H54 (cell line): ENCODE data around the gene MACROD2.

Experiments used
- DNase-seq: peaks from one replicate; pipeline ENCODE4 v3.0.0; 2011; ENCODE audit warnings: low spot score, mixed read lengths; ENCODE audit not compliant: insufficient read length
- FAIRE-seq: peaks from 3 replicates; lab custom pipeline; 2011; peaks lifted over from hg19 to GRCh38; lab: Jason Lieb, UNC
- POLR2A ChIP-seq: IDR thresholded peaks from 2 replicates; pipeline ENCODE4 v1.6.1; 2011; ENCODE audit warnings: low read depth, mild to moderate bottlenecking, low read length

Gene MACROD2

DNA sequence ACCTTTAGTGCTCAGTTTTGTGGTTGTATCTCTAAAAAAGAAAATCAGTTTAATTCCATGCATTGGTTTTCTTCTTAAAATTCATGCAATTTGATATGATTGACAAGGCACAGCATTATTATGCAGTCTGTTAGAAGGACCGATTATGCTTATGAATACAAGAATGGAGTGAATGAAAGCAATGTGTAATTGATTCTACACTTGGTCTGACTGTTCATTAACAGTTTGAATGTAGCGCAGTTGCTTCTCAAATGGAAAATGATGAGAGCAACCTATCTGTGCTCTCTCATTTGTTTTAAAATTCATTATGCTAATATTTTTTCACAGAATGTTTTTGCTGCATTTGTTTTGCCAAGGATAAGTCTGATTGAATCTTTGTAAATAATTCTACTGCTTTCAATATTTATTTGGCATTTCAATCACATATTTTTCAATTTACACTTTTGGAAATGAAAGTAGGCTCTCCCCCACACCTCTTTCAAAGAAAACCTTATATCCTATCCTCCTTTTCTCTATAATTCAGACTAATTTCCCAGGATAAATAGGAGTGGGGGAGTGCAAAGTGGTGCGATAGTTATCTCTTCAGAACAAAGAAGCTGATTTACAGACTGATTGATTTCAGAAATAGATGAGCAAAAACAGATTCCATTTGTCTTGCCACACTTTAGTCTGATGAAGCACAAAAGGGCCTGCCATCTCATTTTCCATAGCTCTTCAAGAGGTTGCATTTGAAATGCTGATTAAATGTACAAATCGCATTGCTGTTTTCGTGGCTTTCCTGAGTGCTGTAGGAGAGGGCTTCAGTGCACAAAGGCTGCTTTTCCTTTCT lies 1227.4 kb downstream of the MACROD2 start:
- DNase-seq (no peak), FAIRE-seq (no peak)
- no peak for TF ChIP-seq POLR2A

DNA sequence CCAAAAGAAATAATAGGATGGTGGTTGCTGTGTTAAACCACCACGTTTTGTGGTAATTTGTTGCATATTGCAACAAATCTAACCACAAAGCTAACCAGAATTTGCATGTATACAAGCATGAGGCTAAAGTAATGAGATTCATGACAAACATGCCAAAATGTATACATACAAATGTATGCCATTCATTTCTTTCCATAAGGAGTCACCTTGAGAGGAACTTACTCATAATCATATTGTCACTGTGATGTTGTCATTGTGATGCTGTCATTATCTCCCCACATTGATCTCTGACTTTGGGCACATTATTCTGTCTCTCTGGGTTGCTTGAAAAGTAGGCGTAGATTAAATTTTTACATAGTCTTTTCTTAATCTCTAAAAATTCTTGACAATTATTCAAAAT lies 1228.9 kb downstream of the MACROD2 start:
- FAIRE-seq (no peak), DNase-seq (no peak)
- no peak for TF ChIP-seq POLR2A

DNA sequence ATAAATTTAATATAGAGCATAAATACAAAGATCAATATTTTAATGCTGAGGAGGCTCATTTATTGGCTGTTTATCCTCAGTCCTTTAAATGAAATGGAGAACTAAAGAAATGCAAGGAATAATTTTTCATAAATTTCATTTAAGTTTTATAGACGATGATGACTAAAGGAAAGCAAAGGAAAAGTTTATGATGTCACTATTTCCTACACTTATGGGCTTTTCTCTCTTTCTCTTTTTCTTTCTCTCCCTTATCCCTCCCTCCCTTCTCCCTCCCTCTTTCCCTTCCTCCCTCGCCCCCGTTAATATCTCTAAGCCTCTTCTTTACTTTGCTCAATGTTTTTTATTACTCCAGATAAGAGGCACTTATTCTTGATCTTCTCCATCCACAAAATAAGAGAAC lies 1231.8 kb downstream of the MACROD2 start:
- FAIRE-seq (no peak), DNase-seq (no peak)
- TF ChIP-seq POLR2A: no peak

DNA sequence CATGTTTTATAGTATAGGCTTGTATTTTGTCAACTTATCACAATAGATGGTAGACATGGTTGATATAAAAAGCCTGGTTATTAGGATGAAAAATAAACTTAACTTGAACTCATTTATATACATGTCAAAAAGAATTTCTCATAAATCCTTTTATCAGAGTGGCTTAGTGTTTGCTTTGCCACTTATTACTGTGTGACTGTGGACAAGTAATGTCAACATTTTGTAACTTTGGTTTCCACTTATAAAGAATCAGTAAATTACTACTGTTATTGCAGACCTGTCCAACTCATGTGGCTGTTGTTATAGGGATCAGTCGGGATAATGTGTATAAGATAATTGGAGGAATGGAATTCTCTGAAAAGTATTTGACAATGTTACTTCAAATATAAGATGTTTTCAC lies 1236.9 kb downstream of the MACROD2 start:
- DNase-seq (no peak), FAIRE-seq (no peak)
- TF ChIP-seq POLR2A: no peak

DNA sequence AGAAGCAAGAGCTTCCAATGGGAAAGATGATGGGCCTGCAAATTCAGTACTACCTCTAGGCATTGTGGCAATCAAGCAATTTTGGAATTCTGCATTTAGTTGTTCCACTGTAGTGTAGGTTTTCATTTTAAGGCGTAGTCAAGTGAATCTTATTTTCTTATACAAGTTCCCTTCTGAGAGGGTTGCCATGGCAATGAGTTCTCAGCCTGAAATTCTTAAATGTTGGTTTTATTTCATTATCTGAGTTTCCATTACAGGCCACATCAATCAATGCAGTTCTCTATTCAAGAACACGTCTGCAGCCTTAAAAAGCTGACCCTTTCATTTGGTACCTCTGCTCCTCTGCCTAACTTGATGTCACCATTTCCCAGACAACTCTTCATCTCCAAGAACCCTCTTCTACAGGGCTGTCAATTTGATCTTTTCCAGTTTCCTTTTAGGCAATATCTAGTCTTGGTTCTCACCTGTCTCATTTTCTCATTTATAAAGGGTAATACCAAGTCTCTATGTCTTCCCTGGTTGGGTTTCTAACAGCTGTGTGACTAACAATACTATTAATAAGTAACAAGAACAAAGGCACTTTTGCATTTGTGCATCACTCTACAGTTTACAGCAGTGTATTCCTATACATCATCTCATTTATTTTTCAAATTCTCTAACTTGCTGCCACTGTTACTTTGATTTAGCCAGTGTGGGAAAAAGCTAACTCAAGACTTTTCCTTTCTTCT lies 1240.3 kb downstream of the MACROD2 start:
- no peak for FAIRE-seq
- no peak for TF ChIP-seq POLR2A
- no peak for DNase-seq

DNA sequence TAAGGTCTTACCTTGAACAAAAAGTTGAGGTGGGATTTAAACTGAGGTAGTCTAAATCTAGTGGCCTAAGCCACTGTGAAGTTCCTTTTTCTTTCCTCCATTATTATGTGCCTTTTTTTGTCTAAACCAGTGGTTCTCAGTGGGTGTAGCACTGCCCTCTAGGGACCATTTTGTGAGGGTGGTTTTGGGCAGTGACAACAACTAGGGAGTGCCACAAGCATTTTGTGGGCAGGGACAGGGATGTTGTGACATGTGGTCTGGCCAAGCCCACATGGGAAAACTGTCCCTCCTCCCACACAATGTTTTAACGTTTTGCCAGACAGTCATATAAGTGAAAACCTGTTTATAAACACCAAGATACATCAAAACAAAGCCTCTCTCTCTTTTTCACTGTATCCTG lies 1241.5 kb downstream of the MACROD2 start:
- DNase-seq (no peak), FAIRE-seq (no peak)
- no peak for TF ChIP-seq POLR2A

DNA sequence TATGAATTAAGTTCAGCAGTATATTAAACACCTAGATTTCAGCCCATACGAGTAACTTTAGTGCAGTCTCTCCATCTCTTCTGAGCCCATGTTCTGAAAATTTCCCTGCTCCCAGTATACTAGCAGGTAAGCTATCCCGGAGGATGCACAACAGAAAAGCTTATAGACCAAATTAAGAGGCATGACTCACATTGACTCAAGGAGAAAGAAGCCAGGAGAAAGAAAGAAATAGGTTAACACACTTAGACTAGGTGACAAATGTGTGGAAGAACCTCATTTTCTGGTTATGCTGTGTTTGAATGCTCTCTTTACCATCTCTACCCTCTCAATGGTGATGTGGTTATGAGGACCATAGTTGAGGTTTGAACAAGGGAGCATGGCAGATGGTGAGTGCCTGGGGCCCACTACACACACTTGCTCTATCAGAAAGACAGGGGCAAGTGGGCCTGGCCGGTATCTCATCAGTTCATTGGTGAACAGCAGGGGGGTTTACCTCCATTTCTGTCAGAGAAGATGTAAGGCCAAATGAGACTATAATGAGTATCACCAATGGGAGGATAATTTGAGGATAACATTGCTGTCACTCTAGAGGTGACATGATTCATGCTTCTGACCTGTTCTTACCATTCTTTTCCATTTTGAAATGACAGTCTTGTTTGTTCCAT lies 1244.4 kb downstream of the MACROD2 start:
- TF ChIP-seq POLR2A: no peak
- no peak for FAIRE-seq
- DNase-seq: no peak

DNA sequence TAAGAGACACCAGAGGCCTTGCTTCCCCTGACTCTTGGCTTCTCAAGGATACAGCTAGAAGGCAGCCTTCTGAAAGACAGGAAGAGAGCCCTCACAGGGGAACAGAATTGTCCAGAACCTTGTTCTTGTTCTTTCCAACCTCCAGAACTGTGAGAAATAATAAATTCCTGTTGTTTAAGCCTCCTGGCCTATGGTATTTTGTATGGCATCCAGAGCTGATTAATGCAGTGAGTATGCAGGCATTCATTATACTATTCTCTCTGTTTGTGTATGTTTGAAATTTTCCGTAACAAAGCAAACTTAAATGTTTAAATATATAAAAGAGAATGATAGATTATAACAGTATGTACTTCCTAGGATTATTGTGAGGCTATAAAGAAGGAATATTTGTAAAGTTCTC lies 1245.5 kb downstream of the MACROD2 start:
- no peak for FAIRE-seq
- TF ChIP-seq POLR2A: no peak

DNA sequence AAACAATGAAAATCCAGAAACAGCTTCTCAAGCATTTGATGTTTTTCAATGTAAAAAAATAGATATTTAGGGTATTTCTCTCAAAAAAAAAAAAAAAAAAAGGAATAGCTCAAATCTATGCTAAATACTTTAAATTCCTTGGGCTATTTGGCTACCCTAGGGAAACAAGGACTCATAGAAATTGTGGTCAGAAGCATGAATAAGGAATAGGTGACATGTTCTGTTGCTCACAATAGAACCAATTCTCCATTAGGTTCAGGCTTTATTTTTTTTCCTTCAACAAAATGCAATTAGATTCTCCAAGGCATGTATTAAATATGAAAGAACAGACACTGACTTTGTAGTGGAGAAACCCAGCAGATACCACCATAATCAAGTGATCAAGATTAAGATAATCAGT lies 1246.4 kb downstream of the MACROD2 start:
- DNase-seq (no peak), FAIRE-seq (no peak)
- no peak for TF ChIP-seq POLR2A

More for the DNA sequence above, 1245.5 kb downstream of the MACROD2 start:
- DNase-seq: no peak

DNA sequence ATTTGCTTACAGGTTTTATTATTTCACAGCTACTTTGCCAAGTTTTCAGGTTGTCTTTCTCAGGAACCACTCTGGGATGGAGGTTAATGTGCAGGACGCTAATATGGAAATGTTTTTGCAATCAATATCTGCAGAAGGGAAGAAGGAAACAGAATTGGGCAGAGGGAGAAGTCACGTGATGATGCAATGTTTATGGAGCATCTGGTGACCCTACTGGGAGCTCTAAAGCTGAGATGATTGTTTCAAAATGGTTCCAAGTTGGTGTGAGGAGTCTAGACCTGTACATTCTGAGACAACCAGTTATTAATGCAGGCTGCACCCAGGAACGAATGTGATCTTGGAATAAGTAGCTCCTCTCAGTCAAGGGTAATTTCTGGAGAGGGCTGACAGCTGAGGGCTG lies 1247.5 kb downstream of the MACROD2 start:
- FAIRE-seq (no peak), DNase-seq (no peak)
- no peak for TF ChIP-seq POLR2A

DNA sequence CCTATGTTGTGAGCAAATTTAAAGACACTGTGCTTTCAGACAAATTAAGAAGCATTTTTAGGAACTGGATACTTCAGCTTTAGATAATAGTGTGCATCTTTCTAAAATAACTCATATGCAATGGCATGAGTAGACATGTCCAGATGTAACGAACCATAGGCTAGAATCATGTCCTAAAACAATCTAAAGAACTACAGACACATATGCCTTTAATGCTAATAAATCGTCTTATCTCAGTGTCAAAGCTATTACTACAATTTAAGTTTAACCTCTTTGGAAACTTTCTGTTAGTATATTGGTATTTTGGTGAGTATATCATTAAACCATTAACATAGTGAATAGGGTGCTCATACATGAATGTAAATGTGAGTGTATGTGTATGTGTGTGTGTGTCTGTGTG lies 1250.6 kb downstream of the MACROD2 start:
- TF ChIP-seq POLR2A: no peak
- no peak for DNase-seq

DNA sequence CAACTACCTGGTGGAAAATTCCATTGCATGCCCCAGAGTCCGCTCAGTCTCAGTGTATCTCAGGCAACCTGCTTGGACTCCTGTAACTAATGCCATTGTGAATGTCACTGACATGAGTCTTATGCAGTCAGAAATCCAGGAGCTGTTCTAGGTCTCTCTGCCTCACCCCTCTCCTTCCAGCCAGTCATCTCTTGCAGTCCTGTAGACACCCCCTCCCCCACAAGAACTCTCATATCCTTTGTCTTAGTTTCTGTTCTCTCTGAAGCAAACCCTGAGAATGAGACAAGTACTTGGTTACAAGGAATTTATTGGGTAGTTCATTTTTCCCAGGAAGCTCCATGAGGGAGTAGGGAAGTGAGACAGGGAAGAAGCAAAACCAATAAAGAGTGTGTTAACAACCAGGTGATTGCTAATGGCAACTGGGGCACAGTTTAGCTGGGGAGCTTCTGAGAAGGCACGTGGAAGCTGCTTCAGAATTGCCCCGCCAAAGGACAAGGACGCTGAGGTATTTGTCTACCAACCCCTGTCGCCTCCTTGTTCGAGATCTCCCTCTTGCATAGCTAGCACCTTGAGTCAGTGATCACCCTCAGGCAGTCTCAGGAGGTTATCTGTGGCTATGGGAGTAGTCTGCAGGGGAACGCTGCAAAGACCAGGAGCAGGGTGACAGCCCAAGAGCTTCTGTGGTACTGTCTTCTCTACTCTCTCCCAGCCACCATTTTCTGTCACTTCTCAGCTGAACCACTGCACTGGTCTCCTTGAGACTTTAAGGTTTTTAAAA lies 1253.5 kb downstream of the MACROD2 start:
- DNase-seq (no peak), FAIRE-seq (no peak)
- no peak for TF ChIP-seq POLR2A

More for the DNA sequence above, 1250.6 kb downstream of the MACROD2 start:
- no peak for FAIRE-seq

DNA sequence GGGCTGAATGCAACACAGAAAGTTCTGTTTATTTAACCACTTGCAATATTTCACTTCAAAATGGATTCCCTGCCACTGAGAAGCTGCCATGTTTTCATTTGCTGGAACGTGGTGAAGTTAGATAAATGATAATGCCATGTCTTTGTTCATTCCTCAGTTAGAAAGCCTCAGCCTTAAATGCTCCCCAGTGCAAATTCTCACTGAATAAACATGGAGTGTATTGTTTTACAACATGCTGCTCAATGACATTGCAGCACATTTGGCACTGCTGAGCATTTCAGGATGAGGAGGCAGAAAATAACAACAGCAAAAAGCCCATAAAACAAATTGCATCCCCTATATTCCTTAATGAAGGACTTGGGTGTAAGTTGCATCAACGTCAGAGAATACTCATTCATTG lies 1255.9 kb downstream of the MACROD2 start:
- no peak for FAIRE-seq
- no peak for DNase-seq
- TF ChIP-seq POLR2A: no peak
